Glutamatergic neuron (in vitro differentiated cells): ENCODE measurements around the gene CLEC2L. TPM values are rescaled to one million over a fixed set of nuclear protein-coding genes. Genes with fewer than 3 reads are reported as not detected.

ENCODE experiments used
- DNase-seq: peaks from one replicate; pipeline ENCODE4 v3.0.0; 2022
- H3K27ac Mint-ChIP-seq: one replicate; pipeline ENCODE4 v1.8.0; 2020; ENCODE audit warnings: mild to moderate bottlenecking, mixed read lengths, inconsistent platforms; ENCODE audit not compliant: unreplicated experiment
- H3K27me3 Mint-ChIP-seq: one replicate; pipeline ENCODE4 v1.8.0; 2020; ENCODE audit warnings: mild to moderate bottlenecking, moderate library complexity, mixed read lengths, inconsistent platforms; ENCODE audit not compliant: unreplicated experiment
- H3K36me3 Mint-ChIP-seq: one replicate; pipeline ENCODE4 v1.8.0; 2020; ENCODE audit warnings: mild to moderate bottlenecking, mixed read lengths, inconsistent platforms; ENCODE audit not compliant: unreplicated experiment
- H3K4me1 Mint-ChIP-seq: one replicate; pipeline ENCODE4 v1.8.0; 2020; ENCODE audit warnings: mild to moderate bottlenecking, low read depth, mixed read lengths, inconsistent platforms; ENCODE audit not compliant: unreplicated experiment
- H3K4me3 Mint-ChIP-seq: one replicate; pipeline ENCODE4 v1.8.0; 2020; ENCODE audit warnings: mild to moderate bottlenecking, mixed read lengths, inconsistent platforms; ENCODE audit not compliant: unreplicated experiment
- H3K9me3 Mint-ChIP-seq: one replicate; pipeline ENCODE4 v1.8.0; 2020; ENCODE audit warnings: mild to moderate bottlenecking, moderate library complexity, mixed read lengths, inconsistent platforms; ENCODE audit not compliant: unreplicated experiment
- total RNA-seq: library from RNA; stranded (reverse); fragmentation: NEBNext Ultra II Directional; extraction: Animal tissue kit (Norgen Biotek cat#: 25700); gene quantifications from one replicate; pipeline ENCODE4 v1.2.1, GENCODE V29; 2021; ENCODE audit not compliant: unreplicated experiment
- TF ChIP-seq, protein P1 (sequence below): fragments of 200-600 bp; sonication (generic); IDR thresholded peaks from one replicate; pipeline ENCODE4 v1.5.0; 2021; ENCODE audit not compliant: partially characterized antibody, unreplicated experiment

Gene CLEC2L
- total RNA-seq, 1 donor from 2014 or later = 3.1 TPM

DNA sequence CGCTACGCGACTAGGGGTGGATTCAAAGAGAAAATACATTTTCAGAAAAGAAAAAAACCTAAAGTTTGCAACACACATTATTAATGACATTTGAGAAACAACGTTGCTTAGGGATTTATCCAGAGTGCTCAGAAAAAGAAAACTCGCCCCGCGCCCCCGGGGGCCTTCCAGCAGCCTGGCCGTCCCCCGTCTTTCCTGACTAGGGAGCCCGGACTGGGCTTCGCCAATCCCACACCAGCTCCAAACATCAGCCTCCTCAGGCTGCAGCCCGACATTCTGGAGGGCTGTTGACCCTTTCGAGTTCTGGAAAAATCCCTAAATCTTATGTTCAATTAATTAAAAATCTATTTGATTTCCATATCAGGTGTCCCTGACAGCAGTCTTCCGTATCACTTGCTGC lies 48.6 kb downstream of the CLEC2L start:
- H3K9me3 Mint-ChIP-seq = peaks cover 3% of the 10 kb centered on the region

DNA sequence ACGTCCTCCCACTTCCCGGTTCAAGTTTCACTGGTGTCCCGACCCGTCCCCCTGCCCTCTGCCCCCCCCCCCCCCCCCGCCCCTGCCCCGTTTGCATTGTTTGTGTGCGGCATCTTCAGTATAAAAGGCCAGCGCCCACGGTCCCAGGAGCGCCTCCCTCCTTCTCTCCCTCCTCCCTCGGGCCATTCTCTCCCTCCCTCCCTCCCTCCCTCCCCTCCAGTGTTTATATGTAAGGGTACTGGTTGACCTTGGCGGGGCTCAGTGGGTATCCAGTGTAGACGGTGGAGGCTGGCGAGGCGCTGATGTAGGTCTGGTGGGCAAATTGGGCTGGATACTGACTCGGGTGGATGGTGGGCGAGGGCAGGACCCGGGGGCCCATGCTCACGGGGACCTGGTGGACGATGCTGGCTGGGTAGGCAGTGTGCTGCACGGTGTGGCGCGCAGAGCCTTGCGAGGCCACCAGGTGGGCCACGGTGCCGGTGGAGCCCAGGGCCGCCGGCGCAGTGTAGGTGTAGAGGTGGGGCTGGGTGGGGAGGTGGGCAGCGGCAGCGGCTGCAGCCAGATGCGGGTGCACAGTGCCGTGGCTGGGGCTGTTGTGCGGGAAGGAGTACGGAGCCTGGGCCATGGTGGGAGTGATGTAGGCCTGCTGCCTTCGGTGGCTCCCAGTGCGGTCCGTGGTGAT lies 49.4 kb downstream of the CLEC2L start:
- Mint-ChIP-seq H3K9me3 (peaks cover 2% of the 10 kb centered on the region), H3K4me1 (no peaks in the 10 kb centered on the region), H3K36me3 (peaks cover 4% of the 10 kb centered on the region), H3K27ac (no peak overlapping the region), H3K4me3 (no peak overlapping the region), H3K27me3 (peaks cover 2% of the 10 kb centered on the region)
- TF ChIP-seq, protein P1, sequence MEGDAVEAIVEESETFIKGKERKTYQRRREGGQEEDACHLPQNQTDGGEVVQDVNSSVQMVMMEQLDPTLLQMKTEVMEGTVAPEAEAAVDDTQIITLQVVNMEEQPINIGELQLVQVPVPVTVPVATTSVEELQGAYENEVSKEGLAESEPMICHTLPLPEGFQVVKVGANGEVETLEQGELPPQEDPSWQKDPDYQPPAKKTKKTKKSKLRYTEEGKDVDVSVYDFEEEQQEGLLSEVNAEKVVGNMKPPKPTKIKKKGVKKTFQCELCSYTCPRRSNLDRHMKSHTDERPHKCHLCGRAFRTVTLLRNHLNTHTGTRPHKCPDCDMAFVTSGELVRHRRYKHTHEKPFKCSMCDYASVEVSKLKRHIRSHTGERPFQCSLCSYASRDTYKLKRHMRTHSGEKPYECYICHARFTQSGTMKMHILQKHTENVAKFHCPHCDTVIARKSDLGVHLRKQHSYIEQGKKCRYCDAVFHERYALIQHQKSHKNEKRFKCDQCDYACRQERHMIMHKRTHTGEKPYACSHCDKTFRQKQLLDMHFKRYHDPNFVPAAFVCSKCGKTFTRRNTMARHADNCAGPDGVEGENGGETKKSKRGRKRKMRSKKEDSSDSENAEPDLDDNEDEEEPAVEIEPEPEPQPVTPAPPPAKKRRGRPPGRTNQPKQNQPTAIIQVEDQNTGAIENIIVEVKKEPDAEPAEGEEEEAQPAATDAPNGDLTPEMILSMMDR = no peak
- DNase-seq = no peak

More for the DNA sequence above, 48.6 kb downstream of the CLEC2L start:
- peaks cover 4% of the 10 kb centered on the region for H3K27me3 Mint-ChIP-seq
- H3K4me1 Mint-ChIP-seq = peaks cover under 1% of the 10 kb centered on the region
- H3K4me3 Mint-ChIP-seq = no peak overlapping the region
- no peak overlapping the region for H3K27ac Mint-ChIP-seq
- peaks cover 5% of the 10 kb centered on the region for H3K36me3 Mint-ChIP-seq
- TF ChIP-seq, protein P1 = no peak
- no peak for DNase-seq

DNA sequence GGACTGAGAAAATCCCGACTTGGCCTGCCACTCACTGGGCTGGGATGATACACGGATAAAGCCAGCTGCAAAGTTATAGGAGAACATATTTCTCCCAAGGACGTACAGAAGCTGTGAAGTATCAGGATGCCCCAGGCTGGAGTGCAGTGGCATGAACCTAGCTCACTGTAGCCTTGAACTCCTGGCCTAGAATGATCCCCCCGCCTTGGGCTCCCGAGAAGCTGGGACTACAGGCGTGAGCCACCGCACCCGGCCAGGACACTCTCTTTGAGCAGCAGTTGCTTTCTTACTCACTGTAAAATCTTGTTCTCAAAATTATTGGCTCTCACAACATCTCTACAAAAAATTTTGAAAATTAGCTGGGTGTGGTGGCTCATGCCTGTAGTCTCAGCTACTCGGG lies 50.4 kb downstream of the CLEC2L start:
- H3K27me3 Mint-ChIP-seq = no peaks in the 10 kb centered on the region
- no peak for DNase-seq
- no peak overlapping the region for H3K4me3 Mint-ChIP-seq
- no peak overlapping the region for H3K27ac Mint-ChIP-seq
- peaks cover 2% of the 10 kb centered on the region for H3K9me3 Mint-ChIP-seq
- no peaks in the 10 kb centered on the region for H3K36me3 Mint-ChIP-seq
- no peaks in the 10 kb centered on the region for H3K4me1 Mint-ChIP-seq
- TF ChIP-seq, protein P1 = no peak

DNA sequence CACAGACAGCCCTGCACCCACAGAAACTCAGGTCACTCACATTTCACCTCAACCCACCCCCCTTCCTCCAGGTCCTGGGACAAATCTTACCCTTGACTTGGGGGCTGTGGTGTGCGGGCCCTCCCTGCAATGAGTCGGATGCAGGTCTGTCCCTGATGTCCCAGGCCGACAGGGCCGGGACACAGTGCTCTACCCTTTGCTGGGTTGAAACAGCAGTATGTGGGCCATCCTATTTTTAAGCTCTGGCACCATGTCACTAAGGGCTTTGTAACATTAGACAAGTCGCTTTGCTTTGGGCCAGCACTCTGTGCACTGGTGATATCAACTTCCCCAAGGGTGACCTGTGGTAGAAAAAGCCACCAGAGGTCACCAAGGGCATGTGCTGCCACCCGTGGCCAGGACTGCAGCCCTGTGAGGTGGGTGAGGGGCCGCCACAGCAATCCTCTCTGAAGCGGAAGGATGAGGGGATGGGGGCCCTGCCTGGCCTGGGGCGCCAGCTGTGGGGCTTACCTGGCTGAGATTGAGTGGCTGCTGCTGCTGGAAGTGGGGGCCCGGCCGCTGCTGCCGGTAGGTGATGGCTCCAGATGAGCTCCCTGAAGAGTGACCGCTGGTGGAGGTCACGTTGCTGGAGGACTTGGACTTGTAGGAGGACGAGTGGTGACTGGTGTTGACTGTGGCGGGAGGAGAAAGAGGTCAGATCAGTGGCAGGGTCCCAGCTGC lies 51.3 kb downstream of the CLEC2L start:
- Mint-ChIP-seq H3K27ac (no peak overlapping the region), H3K36me3 (no peaks in the 10 kb centered on the region), H3K4me1 (no peaks in the 10 kb centered on the region), H3K9me3 (peaks cover 2% of the 10 kb centered on the region), H3K27me3 (no peaks in the 10 kb centered on the region), H3K4me3 (no peak overlapping the region)
- DNase-seq = no peak
- TF ChIP-seq, protein P1 = no peak

DNA sequence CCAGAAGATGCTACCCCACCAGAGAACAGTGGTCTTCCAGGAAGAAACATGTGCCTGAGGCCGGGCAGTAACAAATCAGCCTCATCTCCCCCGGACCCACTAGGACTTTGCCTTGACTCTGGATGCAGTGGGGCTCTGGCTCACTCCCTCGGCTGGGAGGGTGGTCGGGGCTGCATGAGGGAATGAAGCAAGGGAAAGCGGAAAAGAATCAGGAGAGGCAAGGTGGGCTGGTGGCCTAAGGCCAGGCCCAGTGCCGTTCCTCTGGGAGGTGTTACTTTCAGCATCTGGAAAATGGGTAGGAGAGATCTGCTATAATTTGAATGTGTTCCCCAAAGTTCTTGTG lies 51.8 kb downstream of the CLEC2L start:
- Mint-ChIP-seq H3K27me3 (peaks cover 2% of the 10 kb centered on the region), H3K4me1 (no peaks in the 10 kb centered on the region), H3K36me3 (no peaks in the 10 kb centered on the region), H3K27ac (no peak overlapping the region), H3K4me3 (no peak overlapping the region), H3K9me3 (peaks cover 2% of the 10 kb centered on the region)
- TF ChIP-seq, protein P1 = no peak
- no peak for DNase-seq
